Retinal pigment epithelial cell (primary cell): ENCODE data around the gene ERI3.

Source experiments
- DNase-seq: peaks from one replicate; pipeline ENCODE4 v3.0.0-alpha.2; 2010; ENCODE audit warnings: low read depth
- H3K4me3 ChIP-seq: 2 replicates; pipeline ENCODE4 v1.5.1; 2011; ENCODE audit warnings: mild to moderate bottlenecking, low read length, control low read depth, moderate library complexity
- CTCF ChIP-seq: conservative IDR thresholded peaks from 2 replicates; pipeline ENCODE4 v1.5.1; 2011; ENCODE audit warnings: low read depth, low read length, control low read depth, inconsistent platforms

Gene ERI3

GRCh38 chr1:44327679-44328491, 27.2 kb downstream of the ERI3 start:
- H3K4me3 ChIP-seq, result no peak overlapping the region
- DNase-seq, result peak; percentile 99
- TF ChIP-seq CTCF, result no peak

- H3K4me3 ChIP-seq, result no peak overlapping the region
- no peak for TF ChIP-seq CTCF
- no peak for DNase-seq
Observed at GRCh38 chr1:44326821-44327465, 28.1 kb downstream of the ERI3 start.

GRCh38 chr1:44326024-44326701, 28.9 kb downstream of the ERI3 start:
- no peak for DNase-seq
- H3K4me3 ChIP-seq, result no peak overlapping the region
- no peak for TF ChIP-seq CTCF

- DNase-seq, result no peak
Observed at GRCh38 chr1:44323947-44324346, 31.1 kb downstream of the ERI3 start.

GRCh38 chr1:44322367-44322766, 32.7 kb downstream of the ERI3 start:
- no peak overlapping the region for H3K4me3 ChIP-seq
- no peak for DNase-seq
- no peak for TF ChIP-seq CTCF

More at GRCh38 chr1:44323947-44324346, 31.1 kb downstream of the ERI3 start:
- no peak overlapping the region for H3K4me3 ChIP-seq
- no peak for TF ChIP-seq CTCF

- DNase-seq, result no peak
- no peak overlapping the region for H3K4me3 ChIP-seq
- no peak for TF ChIP-seq CTCF
Observed at GRCh38 chr1:44321466-44321865, 33.6 kb downstream of the ERI3 start.
